ENCODE results near the gene TP73.

The TP73 gene

DNA sequence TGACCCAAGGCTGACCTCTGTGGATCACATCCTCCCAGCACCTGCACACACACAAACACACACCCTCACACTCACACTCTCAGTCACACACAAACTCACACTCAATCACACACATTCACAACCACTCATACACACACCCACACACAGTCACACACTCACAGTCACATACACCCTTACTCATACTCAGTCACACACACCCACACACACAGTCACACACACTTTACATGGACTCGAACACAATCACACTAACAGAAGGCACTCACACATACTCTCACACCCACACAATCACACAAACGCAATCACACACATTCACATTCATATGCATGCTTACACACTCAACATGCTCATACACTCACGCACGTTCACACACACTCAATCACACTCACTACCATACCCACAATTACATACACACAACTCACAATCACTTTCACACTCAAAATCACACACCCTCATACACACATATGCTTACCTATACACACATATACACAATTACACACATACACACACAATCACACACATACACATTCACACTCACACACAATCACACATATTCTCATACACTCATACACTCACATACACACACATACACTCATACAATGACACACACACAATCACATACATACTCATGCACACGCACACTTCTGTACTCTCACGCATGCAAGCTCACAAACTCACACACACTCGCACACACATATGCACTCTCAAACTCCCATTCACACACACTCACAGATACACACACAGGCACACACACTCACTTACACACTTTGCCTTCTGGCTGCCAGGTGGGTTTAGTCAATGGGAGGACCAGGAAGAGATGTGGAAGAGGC, 47.1 kb upstream of the TP73 start:
- TF ChIP-seq, protein P1, sequence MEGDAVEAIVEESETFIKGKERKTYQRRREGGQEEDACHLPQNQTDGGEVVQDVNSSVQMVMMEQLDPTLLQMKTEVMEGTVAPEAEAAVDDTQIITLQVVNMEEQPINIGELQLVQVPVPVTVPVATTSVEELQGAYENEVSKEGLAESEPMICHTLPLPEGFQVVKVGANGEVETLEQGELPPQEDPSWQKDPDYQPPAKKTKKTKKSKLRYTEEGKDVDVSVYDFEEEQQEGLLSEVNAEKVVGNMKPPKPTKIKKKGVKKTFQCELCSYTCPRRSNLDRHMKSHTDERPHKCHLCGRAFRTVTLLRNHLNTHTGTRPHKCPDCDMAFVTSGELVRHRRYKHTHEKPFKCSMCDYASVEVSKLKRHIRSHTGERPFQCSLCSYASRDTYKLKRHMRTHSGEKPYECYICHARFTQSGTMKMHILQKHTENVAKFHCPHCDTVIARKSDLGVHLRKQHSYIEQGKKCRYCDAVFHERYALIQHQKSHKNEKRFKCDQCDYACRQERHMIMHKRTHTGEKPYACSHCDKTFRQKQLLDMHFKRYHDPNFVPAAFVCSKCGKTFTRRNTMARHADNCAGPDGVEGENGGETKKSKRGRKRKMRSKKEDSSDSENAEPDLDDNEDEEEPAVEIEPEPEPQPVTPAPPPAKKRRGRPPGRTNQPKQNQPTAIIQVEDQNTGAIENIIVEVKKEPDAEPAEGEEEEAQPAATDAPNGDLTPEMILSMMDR (IDR thresholded peaks at IDR 0.05; ENCODE audit: insufficient read depth, low read length, poor library complexity, severe bottlenecking): no peak
- H3K27me3 ChIP-seq (replicated peaks; ENCODE audit: control insufficient read depth, insufficient read depth, low read length): peaks cover 2% of the 10 kb centered on the region; the same call in 1 of the 2 replicates
- DNase-seq (ENCODE audit: extremely low read depth, insufficient read length): no peak
- H3K4me3 ChIP-seq (replicated peaks; ENCODE audit: low read depth, low read length): no peak overlapping the region
- no peaks in the 10 kb centered on the region for H3K36me3 ChIP-seq (ENCODE audit: control insufficient read depth, insufficient read depth, low read length)

DNA sequence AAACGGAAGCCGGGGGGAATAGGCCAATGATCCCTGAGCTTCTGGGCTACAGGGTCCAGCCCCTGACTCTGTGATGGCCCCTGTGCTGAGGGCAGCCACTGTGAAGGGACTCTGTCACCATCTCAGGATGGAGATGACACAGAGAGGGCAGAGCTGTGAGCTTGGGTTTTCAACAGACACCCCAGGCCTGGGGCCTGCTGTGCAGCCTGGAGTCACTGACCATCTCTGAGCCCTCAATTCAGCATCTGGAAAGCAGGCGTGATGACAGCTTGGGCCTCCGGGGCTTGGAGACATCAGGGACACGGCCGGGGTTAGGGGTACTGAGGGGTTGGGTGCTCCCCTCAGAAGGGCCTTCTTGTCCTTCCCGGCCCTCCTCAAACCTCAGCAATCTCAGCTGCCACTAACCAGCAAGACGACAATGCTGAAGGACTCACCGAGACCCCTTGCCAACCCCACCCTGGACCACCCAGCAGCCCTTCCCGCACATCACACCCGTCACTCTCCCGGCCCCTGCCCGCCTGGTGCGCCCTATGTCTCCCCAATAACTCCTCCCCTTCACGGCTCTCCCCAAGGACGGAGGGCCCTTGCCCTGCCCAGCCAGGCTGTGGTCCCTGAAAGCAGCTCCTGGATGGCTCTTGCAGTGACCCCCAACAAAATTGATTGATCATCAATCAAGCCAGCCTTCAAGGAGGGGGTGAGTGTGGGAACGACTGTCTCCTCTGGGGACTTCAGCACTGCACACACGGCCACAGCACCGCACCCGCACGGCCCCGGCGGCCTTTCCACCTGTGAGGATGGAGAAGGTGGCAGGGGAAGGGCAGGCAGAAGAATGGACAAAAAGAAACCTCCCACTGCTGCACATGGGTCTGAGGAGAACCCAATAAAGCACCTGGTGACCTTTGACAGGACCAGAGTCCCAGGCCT, 45.3 kb upstream of the TP73 start:
- no peak overlapping the region for H3K4me3 ChIP-seq (replicated peaks; ENCODE audit: low read depth, low read length)
- H3K27me3 ChIP-seq (replicated peaks; ENCODE audit: control insufficient read depth, insufficient read depth, low read length): peaks cover 2% of the 10 kb centered on the region; the same call in 1 of the 2 replicates
- DNase-seq (ENCODE audit: extremely low read depth, insufficient read length): no peak
- TF ChIP-seq, protein P1 (IDR thresholded peaks at IDR 0.05; ENCODE audit: insufficient read depth, low read length, poor library complexity, severe bottlenecking): no peak
- H3K36me3 ChIP-seq (ENCODE audit: control insufficient read depth, insufficient read depth, low read length): no peaks in the 10 kb centered on the region

DNA sequence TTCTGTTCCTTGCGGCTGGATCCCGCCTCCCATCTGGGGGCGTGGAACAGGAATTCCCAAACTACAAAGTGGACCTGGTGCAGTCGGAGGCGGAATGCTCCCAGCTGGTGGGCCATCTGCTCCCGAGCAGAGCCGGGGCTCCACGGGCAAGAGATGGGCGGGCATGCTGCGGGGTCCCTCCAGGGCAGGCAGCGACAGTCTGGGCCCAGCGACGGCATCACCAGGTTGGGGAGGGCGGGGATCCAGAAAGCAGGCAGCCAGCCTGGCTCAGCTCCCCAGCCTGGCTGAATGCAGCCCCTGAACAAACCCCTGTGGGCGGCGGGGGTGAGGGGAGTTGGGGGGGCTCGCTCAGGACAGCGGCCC, 44.6 kb upstream of the TP73 start:
- peaks cover 2% of the 10 kb centered on the region; the same call in 1 of the 2 replicates for H3K27me3 ChIP-seq (replicated peaks; ENCODE audit: control insufficient read depth, insufficient read depth, low read length)
- TF ChIP-seq, protein P1 (IDR thresholded peaks at IDR 0.05; ENCODE audit: insufficient read depth, low read length, poor library complexity, severe bottlenecking): no peak
- H3K36me3 ChIP-seq (ENCODE audit: control insufficient read depth, insufficient read depth, low read length): no peaks in the 10 kb centered on the region
- DNase-seq (ENCODE audit: extremely low read depth, insufficient read length): no peak
- no peak overlapping the region for H3K4me3 ChIP-seq (replicated peaks; ENCODE audit: low read depth, low read length)

DNA sequence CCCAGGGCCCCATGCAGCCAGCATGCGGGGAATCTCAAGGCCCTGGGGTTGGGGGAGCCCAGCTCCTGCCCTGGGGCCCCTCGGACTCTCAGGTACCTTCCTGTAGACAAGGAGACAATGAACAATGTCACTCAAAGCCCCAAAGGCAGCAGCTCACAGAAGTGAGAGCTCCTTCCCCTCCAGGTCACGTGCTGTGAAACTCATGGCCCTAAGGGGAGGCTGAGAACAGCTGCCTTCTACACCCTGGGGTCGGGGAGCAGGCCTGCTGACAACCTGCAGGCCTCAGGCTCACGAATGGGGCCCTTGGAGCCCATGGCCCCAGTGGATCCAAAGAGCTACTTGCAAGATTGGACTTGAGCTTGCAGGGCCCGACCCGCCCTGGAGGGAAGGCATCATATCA, 44.2 kb upstream of the TP73 start:
- Histone ChIP-seq H3K27me3 (replicated peaks; ENCODE audit: control insufficient read depth, insufficient read depth, low read length) (peaks cover 2% of the 10 kb centered on the region; the same call in 1 of the 2 replicates), H3K4me3 (replicated peaks; ENCODE audit: low read depth, low read length) (no peak overlapping the region), H3K36me3 (ENCODE audit: control insufficient read depth, insufficient read depth, low read length) (no peaks in the 10 kb centered on the region)
- TF ChIP-seq, protein P1 (IDR thresholded peaks at IDR 0.05; ENCODE audit: insufficient read depth, low read length, poor library complexity, severe bottlenecking): no peak
- no peak for DNase-seq (ENCODE audit: extremely low read depth, insufficient read length)

- Histone ChIP-seq H3K36me3 (ENCODE audit: control insufficient read depth, insufficient read depth, low read length) (no peaks in the 10 kb centered on the region), H3K27me3 (replicated peaks; ENCODE audit: control insufficient read depth, insufficient read depth, low read length) (peaks cover 2% of the 10 kb centered on the region; the same call in 1 of the 2 replicates)
Observed at GRCh38 chr1:3609016-3609768, 43.1 kb upstream of the TP73 start.

More at GRCh38 chr1:3609016-3609768, 43.1 kb upstream of the TP73 start:
- no peak for DNase-seq (ENCODE audit: extremely low read depth, insufficient read length)
- no peak overlapping the region for H3K4me3 ChIP-seq (replicated peaks; ENCODE audit: low read depth, low read length)
- TF ChIP-seq, protein P1 (IDR thresholded peaks at IDR 0.05; ENCODE audit: insufficient read depth, low read length, poor library complexity, severe bottlenecking): no peak
